ENCODE measurements around the gene LRRC18.

Gene LRRC18

DNA sequence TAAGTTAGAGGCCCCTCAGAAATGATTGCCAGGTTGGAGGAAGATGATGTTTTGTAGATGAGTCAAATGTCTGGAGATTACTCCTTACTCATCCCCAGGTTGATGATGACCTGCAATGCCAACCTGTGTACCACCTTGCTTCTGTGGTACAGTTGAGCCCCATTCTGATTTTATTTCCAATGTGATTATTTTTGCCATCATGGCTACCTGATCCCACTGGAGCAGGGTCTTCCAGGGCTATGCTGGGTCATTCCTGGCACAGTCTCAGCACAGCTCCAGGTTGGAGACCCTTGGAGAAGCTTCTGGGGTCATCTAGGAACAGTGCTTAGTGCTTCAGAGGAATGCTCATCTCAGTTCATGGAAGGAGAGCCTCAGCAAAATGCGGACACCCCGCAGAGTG, 34.3 kb downstream of the LRRC18 start:
- no peak for DNase-seq

DNA sequence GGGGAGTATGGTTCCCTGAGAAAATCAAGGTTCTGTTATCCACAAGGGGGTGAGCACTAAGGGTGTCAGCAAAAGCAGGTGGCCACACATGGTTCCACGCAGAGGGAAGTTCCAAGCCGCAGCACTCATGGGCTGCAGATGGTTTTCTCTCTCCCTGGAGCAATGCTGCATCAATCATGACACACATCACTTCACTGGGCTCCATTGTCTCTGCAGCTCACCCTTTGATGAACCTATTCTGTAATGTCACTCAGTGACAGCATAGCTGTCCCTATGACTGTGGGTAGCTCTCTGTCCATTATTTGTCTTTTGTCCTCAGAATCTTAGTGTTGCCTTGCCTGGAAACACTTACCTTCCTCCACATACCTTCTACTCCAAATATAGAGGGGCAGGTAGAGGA, 34.8 kb downstream of the LRRC18 start:
- no peak for DNase-seq

DNA sequence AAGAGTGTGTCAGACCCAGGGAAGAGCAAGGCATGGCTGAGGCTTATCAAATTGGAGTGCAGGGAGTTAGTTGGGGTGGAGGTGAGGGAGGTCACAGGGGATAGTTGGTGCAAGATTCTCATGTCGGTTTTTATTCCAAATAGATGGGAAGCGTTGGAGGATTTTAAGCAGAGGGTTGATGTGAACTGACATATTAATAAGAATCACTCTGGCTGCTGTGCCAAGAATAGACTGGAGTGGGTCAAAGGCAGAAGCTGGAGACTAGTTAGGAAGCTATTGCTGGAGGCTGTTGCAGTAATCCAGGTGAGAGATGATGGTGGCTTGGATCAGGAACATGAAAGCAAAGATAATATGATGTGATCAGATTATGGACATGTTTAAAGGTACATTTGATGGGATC, 36.5 kb downstream of the LRRC18 start:
- DNase-seq: no peak

DNA sequence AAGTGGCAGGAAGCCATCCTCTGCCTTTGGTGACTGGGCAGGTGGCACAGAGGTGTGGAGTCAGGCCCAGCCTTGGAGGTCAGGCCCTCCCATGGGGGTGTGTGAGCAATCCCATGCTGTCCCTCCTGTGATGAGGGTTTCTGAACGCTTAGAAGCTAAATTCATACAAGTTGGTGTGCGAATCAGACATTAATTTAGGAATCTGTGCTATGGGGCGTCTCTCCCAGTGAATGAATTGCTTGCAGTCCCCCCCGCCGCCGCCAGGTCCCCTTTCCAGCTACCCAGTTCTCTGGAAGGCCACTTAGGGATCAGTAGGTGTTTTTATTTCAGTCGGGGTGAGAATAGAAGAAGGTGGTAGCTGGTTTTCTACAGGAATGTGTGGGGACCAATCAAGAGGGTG, 37.5 kb downstream of the LRRC18 start:
- no peak for DNase-seq

DNA sequence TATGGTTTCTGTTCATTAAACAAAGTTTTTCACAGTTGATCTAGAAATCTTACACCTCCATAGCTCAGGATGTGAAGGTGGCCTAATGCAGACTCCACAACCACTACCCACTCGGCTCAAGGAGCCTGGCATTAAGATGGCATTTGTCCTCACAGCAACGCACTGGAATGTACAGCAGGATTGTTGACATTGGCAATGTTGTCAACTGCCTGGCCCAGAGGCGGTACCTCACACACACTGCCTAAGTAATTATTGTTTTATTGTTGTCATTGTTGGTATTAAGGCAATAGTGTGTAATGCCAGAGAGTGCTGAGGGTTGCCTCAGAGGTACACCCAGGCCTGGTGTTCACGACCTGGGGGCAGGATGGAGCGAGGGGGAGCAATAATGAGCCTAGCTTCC, 38.3 kb downstream of the LRRC18 start:
- DNase-seq: no peak

- no peak for DNase-seq
These were observed 39.3 kb downstream of the LRRC18 start for GRCh38 chr10:48900371-48900801.

DNA sequence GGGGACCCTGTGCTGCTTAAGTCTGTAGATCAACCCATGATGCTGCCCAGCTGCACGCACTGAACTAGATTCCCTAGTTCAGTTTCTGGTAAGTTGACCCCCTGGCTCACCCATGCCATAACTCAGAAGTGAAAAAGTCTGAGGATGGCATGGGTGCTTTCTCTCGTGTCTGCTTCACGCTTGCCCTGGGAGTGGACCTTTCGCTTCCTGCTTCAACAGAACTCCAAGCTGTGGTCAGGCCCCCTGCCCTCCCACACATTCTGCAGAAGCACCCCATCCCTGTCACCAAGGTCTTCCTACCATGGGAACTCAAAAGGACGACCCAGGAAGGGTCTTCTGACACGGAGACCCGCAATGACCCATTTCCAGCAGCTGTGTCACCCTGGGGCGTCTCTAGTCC, 39.9 kb downstream of the LRRC18 start:
- no peak for DNase-seq

DNA sequence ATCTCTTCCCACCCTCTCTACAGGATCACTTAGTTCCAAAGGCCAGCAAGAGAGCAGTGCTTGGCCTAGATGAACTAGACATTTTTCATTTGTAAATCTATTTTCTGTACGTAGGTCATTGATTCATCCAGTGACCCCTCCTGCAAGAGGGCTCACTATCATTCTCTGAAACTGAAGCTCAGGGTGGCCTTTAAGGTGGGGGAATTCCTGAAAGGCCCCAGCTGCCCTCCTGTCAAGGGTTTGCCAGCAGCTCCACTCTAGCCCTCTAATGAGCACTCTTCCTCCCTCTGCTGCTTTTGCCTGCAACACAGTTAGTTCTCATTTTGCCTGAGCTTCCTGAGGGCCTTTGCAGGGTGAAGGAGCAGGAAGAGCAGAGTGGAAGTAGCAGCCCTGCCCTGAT, 41.2 kb downstream of the LRRC18 start:
- DNase-seq: no peak

DNA sequence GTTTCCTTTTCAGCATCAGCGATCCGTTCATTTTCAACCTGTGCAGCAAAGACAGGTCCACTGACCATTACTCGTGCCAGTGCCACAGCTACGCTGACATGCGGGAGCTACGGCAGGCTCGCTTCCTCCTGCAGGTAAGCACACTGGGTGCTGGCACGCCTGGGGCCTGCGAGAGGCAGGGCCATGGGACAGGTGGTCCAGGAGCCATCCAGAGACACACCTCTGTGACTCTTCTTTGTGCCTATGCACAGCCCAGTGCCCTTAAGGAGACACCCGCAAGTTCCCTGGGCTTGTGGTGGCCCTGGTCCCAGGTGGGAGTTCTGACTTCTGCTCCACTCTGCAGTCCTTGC, 42.2 kb downstream of the LRRC18 start:
- DNase-seq: no peak

GRCh38 chr10:48896756-48897440, 42.7 kb downstream of the LRRC18 start:
- no peak for DNase-seq

- DNase-seq: no peak
These were observed 43.8 kb downstream of the LRRC18 start for GRCh38 chr10:48895803-48896195.

DNA sequence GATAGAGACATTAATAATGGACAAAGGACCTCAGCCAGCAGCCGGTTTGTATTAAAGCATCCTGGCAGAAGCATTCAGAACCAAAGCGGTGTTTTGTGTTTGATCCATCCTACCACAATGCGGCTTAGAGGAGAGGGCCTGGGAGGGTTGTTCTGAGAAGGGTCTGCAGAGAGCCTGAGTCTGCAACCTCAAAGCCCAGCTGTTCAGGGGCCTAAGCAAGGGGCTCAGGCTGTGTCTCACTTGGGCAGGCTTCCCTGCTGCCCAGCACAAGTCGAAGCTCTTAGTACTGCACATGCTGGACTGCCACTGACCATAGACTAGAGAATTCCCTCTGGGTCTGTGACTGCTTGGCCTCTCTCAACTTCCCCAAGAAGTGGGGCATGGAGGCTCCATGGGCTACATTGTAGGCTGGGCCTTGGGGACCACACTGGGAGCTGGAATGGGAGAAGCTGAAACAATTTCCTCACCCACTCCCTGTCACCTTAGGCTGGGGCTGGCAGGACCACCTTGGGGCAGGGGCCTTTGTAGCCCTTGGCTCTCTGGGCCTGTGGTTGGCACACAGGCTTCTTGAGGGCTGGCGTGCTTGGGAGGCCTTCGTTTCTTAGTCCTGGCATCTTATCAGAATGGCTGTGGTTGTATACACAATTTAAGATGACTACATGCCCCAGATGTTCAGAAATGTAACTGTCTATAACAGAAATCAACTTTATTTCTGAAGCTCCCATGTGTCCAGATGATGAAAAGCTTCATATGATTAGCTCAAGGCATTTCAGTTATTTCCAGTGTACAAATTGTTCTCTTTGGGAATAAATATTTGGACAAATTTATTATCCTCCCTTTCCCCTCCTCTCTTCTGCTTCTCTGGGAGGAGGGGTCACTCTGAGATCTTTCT, 44.5 kb downstream of the LRRC18 start:
- no peak for DNase-seq

DNA sequence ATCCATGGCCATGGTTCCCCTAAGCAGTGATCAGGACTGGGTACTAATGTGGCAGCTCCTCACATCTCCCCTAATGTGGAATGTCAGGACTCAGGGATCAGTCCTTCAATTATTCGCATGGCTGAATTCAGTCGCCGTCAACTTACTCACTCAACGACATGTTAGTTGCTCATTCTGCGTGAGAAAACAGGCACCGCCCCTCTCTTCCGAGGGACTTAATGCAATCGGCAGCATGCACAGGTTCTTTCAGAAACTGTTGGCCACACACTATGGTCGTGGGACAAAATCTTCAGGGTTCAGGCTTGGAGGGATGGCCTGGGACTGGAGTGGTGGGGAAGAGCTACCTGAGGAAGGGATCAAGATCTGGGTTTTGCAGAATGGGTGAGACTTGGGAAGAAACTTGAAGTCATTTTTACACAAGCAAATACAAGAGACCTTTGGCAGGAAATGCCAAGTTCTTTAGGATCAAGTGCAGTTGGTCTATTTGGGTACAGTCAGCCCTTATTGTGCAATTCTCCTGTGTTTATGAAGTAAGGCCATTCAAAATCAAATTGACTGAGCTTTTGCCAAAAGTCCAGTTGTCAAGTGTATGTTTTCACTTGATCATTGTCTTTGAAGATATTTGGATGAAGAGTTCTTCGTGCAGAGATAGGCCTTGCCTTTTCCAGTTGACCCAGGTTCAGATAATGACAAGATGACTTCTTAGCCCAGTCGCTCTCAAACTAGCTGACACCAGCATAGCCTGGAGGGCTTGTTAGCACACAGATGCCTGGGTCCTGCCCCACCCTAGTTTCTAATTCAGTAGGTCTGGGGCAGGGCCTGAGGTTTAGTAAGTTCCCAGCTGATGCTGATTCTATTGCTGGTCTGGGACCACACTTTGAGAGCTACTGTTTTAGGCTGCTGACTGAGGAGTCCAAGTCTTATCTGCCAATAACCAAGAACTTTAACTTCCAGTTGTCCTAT, 48.5 kb downstream of the LRRC18 start:
- no peak for DNase-seq

DNA sequence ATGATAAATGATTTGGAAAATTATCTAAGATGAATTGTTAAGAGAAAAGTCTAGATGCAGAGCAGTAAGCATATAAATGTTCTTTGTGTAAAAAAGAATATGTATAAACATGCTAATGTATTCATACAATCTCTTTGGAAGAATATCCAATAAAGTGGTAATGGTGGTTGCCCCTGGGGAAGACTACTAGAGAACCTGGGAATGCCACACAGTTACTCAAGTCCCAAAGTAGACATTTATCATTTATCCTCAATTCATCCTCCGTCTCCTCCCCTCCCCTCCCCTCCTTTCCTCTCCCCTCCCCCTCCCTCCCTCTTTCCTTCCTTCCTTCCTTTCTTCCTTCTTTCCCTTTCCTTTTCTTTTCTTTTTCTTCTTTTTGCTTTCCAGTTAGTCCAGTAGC, 51.7 kb downstream of the LRRC18 start:
- DNase-seq: no peak

- DNase-seq: no peak
These were observed 54.3 kb downstream of the LRRC18 start for GRCh38 chr10:48885376-48885775.

- no peak for DNase-seq
These were observed 55.2 kb downstream of the LRRC18 start for GRCh38 chr10:48884179-48885045.

DNA sequence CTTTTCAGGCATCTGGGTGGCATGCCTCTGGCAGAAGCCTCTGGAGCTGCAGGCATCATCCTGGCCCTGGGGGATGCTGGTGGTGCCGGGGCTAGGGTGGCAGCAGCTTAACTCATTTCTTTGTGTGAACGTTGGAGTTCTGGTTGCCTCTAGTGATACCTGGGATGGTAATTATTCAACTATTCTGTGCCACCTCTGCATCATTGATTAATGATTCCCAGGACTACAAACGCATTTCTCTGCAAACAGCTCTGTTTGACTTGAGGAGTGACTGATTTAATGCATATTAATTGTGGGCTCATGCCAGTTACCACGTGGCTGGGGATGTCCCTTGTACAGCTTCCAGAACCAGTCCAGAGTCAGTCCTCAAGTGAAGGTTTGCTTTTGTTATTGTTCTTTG, 55.9 kb downstream of the LRRC18 start:
- no peak for DNase-seq

GRCh38 chr10:48882881-48883280, 56.8 kb downstream of the LRRC18 start:
- DNase-seq: no peak

DNA sequence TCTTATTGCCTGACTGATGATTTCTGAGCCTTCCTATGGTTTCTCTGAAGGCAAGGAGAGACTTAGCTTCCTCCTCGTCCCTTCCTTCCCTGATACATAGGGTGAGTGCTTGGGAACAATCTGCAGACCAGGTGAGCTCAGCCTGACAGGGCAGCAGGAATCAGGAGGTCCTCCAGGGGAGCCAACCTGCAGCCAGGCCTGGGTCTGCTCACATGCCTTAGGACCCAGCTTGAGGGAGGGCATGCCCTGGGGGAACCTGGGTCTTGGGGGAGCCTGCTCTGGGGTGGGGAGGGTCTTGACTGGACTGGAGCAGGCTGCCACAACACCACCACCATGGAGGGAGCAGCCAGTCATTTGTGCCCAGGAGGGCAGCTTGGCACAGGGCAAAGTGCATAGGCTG, 57.7 kb downstream of the LRRC18 start:
- DNase-seq: no peak

- DNase-seq: no peak
These were observed 59.5 kb downstream of the LRRC18 start for GRCh38 chr10:48880016-48880705.

DNA sequence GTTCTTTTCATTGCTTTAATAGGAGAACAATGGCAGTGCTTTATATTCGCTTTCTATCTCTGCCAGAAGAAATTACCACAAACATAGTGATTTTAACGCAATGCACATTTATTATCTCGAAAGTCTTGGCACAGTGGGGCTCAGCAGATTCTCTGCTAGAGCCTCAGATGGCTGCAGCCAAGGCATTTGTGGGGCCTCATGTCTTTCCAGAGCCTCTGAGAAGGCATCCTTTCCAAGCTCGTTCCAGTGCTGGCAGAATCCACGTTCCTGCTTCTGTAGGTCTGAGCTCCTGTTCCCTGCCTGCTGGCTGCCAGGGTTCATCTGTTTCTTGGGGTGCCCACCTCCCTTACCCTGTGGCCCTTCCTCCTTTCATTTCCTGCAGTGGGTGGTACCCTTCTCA, 60.2 kb downstream of the LRRC18 start:
- no peak for DNase-seq

- no peak for DNase-seq
These were observed 61.5 kb downstream of the LRRC18 start for GRCh38 chr10:48878091-48878490.
